PC-9 (cell line): ENCODE results near the gene NUDT1.

Experiments
- CTCF ChIP-seq: fragments of 200-600 bp; sonication (generic); conservative IDR thresholded peaks from 2 replicates; pipeline ENCODE4 v1.6.1; 2017; ENCODE audit warnings: mixed run types, antibody characterized with exemption, mild to moderate bottlenecking, moderate library complexity
- EZH2 ChIP-seq: fragments of 200-600 bp; sonication (generic); IDR thresholded peaks from 2 replicates; pipeline ENCODE4 v1.8.0; 2017; ENCODE audit warnings: antibody characterized with exemption, low read depth

GRCh38 chr7:2271273-2272026, 29.4 kb downstream of the NUDT1 start:
- TF ChIP-seq CTCF (no peak), EZH2 (no peak)
